HG03103 (cell line): ENCODE data around the gene KHDC4.
"Not testable (repeated sequence)": the region's sequence is repeated elsewhere in the genome, so short reads cannot be mapped to it uniquely, and the experiment has no call there.

Source experiments
- ATAC-seq: cut with Tn5 transposase; IDR thresholded peaks from one replicate; pipeline ENCODE4 v1.9.1; 2021; ENCODE audit warnings: low read depth; ENCODE audit not compliant: unreplicated experiment

The KHDC4 gene

DNA sequence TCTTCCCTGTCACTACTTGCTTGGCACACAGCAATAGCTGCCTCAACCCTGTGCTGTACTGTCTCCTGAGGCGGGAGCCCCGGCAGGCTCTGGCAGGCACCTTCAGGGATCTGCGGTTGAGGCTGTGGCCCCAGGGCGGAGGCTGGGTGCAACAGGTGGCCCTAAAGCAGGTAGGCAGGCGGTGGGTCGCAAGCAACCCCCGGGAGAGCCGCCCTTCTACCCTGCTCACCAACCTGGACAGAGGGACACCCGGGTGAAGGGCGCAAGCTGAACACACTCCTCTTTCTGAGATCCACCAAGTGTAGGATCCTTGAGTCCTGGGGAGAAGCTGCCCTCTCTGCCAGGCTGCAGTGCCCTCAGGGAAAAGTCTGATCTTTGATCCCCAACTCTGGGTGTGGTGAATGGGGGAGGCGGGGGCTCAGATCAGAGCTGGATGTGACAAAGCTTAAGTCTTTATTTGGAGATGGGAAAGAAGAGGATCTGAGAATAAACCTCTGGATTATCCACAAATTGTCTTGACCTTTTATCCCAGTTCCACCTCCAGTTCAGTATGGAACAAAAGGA lies 8.4 kb upstream of the KHDC4 start:
- no peak for ATAC-seq

DNA sequence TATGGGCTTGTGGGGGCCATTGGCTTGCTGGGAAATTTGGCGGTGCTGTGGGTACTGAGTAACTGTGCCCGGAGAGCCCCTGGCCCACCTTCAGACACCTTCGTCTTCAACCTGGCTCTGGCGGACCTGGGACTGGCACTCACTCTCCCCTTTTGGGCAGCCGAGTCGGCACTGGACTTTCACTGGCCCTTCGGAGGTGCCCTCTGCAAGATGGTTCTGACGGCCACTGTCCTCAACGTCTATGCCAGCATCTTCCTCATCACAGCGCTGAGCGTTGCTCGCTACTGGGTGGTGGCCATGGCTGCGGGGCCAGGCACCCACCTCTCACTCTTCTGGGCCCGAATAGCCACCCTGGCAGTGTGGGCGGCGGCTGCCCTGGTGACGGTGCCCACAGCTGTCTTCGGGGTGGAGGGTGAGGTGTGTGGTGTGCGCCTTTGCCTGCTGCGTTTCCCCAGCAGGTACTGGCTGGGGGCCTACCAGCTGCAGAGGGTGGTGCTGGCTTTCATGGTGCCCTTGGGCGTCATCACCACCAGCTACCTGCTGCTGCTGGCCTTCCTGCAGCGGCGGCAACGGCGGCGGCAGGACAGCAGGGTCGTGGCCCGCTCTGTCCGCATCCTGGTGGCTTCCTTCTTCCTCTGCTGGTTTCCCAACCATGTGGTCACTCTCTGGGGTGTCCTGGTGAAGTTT lies 7.8 kb upstream of the KHDC4 start:
- no peak for ATAC-seq

GRCh38 chr1:155940993-155941844 lies 7.0 kb upstream of the KHDC4 start, which contains the start of gene RXFP4:
Gene RXFP4 (plus strand): TSS chr1:155941638. CDS start chr1:155941710, 72 bp downstream.
- ATAC-seq = no peak

DNA sequence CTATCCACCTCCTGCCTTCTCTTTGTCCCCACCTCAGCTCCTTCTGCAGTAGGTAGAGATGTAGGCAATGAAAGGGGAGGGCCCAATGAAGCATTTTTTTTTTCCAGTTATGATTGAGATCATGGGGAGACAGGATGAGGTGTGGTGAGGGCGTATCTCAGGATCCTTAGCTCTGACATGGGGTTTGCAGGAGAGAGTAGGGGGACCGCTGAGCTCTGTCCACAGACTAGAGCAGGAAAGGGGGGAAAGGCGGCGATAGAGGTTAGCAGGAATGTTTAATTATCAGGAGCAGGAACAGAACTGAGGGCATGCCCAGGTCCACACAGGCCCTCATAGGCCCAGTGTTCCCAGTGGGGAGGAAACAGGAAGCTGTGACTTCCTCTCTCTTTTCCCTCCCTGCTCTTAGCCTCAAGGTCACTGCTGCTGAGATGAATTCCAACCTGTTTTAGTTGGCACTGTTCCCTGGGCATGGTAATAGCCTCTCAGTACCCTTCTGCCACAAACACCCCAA lies 6.3 kb upstream of the KHDC4 start:
- ATAC-seq = no peak

GRCh38 chr1:155938220-155938627 lies 4.0 kb upstream of the KHDC4 start:
- no peak for ATAC-seq

DNA sequence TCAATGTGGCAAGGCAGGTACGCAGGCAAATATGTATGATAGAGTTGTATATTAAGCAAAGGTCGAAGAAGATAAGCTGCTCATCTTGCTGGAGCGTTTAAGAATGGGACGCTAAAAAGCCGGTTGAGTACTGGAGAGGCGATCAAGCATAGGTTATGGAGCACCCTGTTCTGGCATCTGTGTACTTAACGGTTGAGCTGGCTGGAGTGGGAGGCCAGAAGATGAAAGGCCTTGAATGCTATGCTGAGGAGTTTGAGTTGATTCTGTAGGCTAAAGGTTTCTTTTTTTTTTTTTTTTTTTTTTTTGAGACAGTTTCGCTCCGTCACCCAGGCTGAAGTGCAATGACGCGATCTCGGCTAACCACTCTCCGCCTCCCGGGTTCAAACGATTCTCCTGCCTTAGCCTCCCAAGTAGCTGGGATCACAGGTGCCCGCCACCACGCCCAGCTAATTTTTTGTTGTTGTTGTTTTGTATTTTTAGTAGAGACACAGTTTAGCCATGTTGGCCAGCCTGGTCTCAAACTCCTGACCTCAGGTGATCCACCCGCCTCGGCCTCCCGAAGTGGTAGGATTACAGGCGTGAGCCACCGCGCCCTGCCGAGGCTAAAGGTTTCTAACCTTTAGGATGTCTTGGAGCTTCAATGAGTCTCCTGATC lies 850 bp upstream of the KHDC4 start:
- ATAC-seq = no peak

GRCh38 chr1:155933591-155934096 lies 569 bp downstream of the KHDC4 start:
- no peak for ATAC-seq

GRCh38 chr1:155932487-155932886 lies 1.7 kb downstream of the KHDC4 start:
- no peak for ATAC-seq

DNA sequence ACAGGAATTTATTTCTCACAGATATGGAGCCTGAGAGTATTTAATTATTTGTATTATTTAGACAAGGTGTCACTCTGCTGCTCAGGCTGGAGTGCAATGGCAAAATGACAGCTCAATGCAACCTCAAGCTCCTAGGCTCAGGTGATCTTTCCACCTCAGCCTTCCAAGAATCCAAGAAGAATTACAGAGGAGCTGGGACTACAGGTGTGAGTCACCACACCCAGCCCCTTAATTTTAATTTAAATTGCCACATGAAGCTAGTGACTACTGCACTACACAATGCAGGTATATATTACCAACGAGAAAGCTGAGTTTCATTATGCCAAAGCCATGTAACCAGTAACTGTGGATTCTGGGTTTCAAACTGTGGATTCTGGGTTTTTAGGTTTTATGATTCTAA lies 2.1 kb downstream of the KHDC4 start:
- no peak for ATAC-seq

DNA sequence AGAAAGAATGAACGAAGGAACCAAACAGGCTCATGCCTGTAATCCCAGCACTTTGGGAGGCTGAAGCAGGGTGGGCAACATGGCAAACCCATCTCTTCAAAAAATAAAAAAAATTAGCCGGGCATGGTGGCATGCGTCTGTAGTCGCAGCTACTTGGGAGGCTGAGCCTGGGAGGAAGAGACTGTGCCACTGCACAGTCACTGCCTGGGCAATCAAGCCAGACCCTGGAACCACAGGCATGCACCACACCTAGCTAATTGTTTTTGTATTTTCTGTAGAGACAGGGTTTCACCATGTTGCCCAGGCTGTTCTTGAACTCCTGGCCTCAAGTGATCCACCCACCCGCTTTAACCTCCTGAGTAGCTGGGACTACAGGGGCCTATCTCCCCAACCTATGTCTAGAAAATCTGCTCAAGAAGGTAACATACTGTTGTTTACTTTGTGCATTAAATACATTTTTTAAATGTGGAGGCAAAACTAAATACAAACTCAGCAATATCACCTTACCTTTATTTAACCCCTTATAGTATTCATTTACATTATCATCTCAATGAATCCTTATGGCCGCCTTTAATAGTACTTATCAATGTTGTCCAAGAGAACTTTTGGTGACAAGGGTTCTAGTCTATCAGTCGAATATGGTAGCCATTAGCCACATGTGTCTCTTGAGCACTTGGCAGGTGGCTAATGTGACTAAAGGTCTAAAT lies 2.7 kb downstream of the KHDC4 start:
- no peak for ATAC-seq

DNA sequence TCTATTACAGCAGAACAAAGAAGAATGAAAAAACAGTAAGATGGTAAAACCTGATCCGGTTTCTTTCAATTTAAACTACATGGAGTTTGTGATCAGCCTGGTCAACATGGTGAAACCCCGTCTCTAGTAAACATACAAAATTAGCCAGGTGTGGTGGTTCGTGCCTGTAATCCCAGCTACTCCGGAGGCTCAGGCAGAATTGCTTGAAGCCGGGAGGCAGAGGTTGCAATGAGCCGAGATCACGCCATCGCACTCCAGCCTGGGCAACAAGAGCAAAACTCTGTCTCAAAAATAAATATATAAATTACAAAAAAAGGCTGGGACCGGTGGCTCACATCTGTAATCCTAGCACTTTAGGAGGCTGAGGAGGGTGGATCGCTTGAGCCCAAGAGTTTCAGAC lies 3.5 kb downstream of the KHDC4 start:
- not testable (repeated sequence) for ATAC-seq

- ATAC-seq = no peak
Observed at GRCh38 chr1:155929057-155929456, 5.2 kb downstream of the KHDC4 start.

DNA sequence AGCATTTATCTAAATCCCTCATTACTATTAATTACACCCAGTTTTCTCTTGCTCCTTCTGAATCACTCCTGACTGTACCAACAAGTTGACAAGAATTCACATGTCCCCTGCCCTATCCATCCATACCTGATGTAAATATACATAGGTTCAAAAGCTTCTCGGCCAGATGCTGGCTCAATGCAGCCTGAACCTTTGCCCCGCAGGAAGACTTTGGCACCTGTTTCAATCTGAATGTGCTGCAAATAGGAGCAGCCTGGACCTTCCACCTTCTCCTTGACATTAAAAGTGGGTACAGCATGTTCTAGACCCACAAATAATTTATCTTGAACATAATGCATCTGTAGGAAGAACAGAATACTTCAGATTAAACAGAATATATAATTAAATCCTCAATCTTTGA lies 8.7 kb downstream of the KHDC4 start:
- ATAC-seq = no peak

DNA sequence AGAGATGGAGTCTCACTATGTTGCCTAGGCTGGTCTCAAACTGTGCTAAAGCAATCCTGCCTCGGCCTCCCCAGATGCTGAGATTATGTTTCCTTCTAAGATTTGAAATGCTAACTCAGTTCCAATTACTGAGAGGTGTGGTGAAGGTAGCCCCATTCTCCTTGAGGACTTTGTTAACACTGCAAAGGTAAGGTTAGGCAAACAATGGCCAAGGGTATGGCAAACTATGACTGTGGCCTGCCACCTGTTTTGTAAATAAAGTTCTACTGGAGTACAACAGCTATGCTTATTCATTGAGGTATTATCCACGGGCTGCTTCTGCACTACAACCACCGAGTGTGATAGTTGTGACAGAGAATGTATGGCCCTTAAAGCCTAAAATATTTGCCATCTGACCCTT lies 13.5 kb downstream of the KHDC4 start:
- no peak for ATAC-seq

DNA sequence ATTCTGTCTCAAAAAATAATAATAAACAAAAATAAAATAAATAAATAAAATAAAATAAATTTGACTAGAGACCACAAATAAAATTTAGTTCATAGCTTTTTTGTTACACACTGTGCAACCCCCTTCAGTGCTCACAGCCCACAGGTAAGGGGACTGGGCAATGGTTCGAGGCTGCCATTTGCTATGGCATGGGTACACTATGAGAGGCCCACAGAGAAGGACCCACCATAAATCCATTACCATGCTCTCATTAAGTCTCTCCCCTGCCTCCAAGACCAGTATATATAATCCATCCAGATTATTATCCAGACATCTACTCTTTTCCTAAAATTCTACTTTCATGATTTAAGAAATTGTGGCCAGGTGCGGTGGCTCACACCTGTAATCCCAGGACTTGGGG lies 14.4 kb downstream of the KHDC4 start:
- no peak for ATAC-seq

GRCh38 chr1:155918660-155919059 lies 15.6 kb downstream of the KHDC4 start:
- ATAC-seq = no peak

DNA sequence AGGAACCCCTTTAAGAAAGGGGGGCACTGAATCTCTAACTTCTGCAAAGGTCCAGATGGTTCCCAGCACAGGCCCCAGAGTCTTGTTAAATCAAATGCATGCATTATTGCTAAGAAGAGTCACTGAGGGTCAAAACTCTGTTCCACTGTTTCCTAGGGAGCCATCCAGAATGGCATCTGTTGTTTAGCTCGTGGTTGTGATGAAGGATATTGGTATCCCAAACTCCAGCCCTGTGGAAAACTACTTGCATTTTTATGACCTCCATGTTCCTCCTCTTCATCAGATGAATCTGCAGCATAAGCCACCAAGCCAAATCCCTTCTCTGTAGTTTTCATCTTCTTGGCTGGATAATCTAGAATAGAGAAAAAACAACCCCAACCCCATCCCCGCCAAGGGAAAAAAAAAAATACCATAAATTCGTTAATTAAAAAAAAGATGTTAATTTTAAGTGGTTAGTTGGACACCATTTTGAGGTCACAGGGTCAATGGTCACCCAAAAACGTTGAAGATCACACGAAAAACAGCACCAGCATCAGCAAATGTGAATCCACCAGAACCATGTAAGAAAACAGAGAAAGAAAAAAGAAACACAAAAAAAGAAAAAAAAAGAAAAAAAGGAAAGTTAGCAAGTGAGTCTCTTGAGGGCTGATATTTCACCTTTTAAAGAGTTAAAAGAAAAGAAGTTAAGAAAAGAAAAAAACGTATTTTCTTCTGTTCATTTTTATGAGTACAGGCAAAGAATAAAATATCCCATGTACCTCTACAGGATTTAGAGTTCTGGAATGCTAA lies 20.1 kb downstream of the KHDC4 start:
- no peak for ATAC-seq

DNA sequence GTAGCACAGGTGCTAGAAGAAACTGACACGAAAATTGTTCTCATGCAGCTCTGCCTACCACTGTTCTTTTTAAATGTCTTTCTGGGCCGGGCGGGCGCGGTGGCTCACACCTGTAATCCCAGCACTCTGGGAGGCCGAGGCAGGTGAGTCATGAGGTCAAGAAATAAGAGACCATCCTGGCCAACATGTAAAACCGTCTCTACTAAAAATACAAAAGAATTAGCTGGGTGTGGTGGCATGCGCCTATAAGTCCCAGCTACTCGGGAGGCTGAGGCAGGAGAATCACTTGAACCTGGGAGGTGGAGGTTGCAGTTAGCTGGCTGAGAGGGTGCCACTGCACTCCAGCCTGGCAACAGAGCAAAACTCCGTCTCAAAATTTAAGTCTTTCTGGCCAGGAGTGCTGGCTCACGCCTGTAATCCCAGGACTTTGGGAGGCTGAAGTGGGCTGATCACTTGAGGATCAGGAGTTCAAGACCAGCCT lies 22.1 kb downstream of the KHDC4 start:
- ATAC-seq = no peak
